ENCODE data around the gene DDTL.
"Not testable (repeated sequence)": the region's sequence is repeated elsewhere in the genome, so short reads cannot be mapped to it uniquely, and the experiment has no call there.

DNA sequence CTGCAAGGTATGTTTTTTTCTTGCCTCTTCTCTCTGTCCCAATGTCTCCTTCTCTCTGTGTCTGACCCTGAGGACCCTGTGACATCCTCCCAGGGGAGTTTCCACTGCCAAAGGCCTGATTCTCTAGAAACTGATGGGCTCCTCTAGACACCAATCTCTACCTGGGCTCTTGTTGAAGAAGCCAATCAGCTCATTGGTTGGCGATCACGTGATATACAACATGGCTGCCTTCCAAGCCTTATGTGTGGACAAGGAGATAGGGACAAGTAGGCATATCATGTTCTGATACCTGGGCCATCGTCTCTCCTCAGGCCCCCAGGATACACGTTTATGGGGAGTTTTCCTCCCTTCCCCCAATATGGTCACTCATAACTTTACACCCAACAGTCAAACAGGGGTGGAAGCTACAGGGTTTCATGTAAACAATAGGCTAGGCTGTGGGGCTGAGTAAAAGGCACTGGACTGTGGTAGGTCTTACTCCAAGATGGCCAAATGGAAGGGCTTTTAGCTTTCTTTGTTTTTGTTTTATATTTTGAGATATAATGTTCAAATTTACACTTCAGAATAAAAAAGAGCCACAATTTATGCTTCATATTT lies 27.0 kb downstream of the DDTL start:
- TF ChIP-seq CTCF (conservative IDR thresholded peaks at IDR 0.05 in 1 of 2, IDR thresholded peaks at IDR 0.05 in 1 of 2; ENCODE audit: extremely low read depth in 1 of 2, insufficient read depth in 1 of 2, low read depth in 1 of 2, low read length in 2 of 2); EZH2 (IDR thresholded peaks at IDR 0.05; ENCODE audit: borderline replicate concordance, low read length): not testable (repeated sequence)

Measured in mammary epithelial cell (primary cell).